Measurements from ENCODE around the gene GUCA2A. TPM values are rescaled to one million over a fixed set of nuclear protein-coding genes. Genes with fewer than 3 reads are reported as not detected.

The GUCA2A gene
- total and polyA plus RNA-seq, 2 of the 8 experiments (the other 6 are each of a cell fraction or from before 2014, with no cell fraction given): not detected

DNA sequence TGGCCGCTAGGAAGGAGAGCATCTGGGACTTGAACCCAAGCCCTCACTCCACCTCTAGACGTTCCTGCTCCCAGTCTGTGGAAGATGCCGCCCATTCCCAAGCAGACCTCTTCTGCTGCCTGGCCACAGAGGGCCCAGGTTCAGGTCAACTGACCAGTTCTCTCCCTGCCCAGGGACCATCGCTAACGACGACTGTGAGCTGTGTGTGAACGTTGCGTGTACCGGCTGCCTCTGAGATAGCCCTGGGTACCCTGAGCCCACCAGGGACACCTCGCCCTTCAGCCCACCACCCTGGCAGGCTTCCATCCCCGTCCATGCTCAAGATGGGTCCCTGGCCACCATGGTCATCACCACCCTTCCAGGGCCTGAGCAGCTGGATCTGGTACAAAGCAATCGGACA, 9.2 kb downstream of the GUCA2A start:
- H2BK20ac ChIP-seq (ENCODE audit: low read length): no peak overlapping the region
- H4K20me1 ChIP-seq (replicated peaks in 1 of 2; ENCODE audit: control insufficient read depth in 1 of 2, insufficient read depth in 2 of 2, low read length in 2 of 2): no peaks in the 10 kb centered on the region
- H3K18ac ChIP-seq (ENCODE audit: extremely low read depth, low read length): no peak overlapping the region
- no peaks in the 10 kb centered on the region for H3K27me3 ChIP-seq (replicated peaks in 1 of 4; ENCODE audit: control insufficient read depth in 3 of 4, extremely low read depth in 1 of 4, insufficient read depth in 3 of 4, low read length in 3 of 4)
- no peak for DNase-seq (ENCODE audit: low read depth in 1 of 2, low spot score in 2 of 2)
- 92% methylated on average over 12 of the region's 12 CpGs; no CpG with 5 or more reads in 1 of the 2 experiments for WGBS, 2 experiments (ENCODE audit: extremely low coverage in 1 of 2, insufficient coverage in 1 of 2, insufficient read length in 1 of 2, insufficient replicate concordance in 2 of 2, low coverage in 1 of 2, low lambda C conversion rate in 2 of 2, missing lambda C conversion rate in 1 of 2)
- H3K79me1 ChIP-seq (ENCODE audit: low read depth, low read length): no peaks in the 10 kb centered on the region
- ChIA-PET POLR2A (ENCODE audit: partially characterized antibody) (no interaction called here), CTCF (ENCODE audit: partially characterized antibody) (interaction anchor here (2.1 to 6.7 kb wide), 2 partner anchors 9 to 17 kb away, joined by 14 to 50 read pairs; no protein-coding TSS in a partner anchor)
- no peak overlapping the region for H3K4me2 ChIP-seq (ENCODE audit: insufficient read depth in 1 of 2, low read depth in 2 of 2, low read length in 2 of 2)
- no peak overlapping the region for H3K56ac ChIP-seq (replicated peaks; ENCODE audit: insufficient read length, low read depth, low read length)
- H3K14ac ChIP-seq (ENCODE audit: insufficient read length): no peak overlapping the region
- H2AK5ac ChIP-seq (ENCODE audit: low read depth, low read length): no peak overlapping the region
- H2AFZ ChIP-seq (ENCODE audit: low read length): no peak overlapping the region
- no peaks in the 10 kb centered on the region for H3K4me1 ChIP-seq (replicated peaks in 1 of 4; ENCODE audit: control insufficient read depth in 3 of 4, insufficient read depth in 4 of 4, low read length in 3 of 4)
- no peak for FAIRE-seq
- no peak overlapping the region for H3K4me3 ChIP-seq (ENCODE audit: extremely low read depth in 1 of 4, insufficient read depth in 2 of 4, low read depth in 3 of 4, low read length in 4 of 4)
- no peak overlapping the region for H3K9ac ChIP-seq (replicated peaks in 1 of 4; ENCODE audit: extremely low read depth in 1 of 4, low read depth in 3 of 4, low read length in 3 of 4)
- no peak overlapping the region for H2BK5ac ChIP-seq (ENCODE audit: low read depth, low read length)
- no peaks in the 10 kb centered on the region for H3K36me3 ChIP-seq (ENCODE audit: control insufficient read depth in 2 of 4, insufficient read depth in 4 of 4, low read length in 3 of 4)
- H2BK12ac ChIP-seq (ENCODE audit: low read depth, low read length): no peak overlapping the region
- H3K23ac ChIP-seq (ENCODE audit: insufficient read length): no peak overlapping the region
- no peak overlapping the region for H4K5ac ChIP-seq (ENCODE audit: insufficient read length, low read depth, low read length)
- no peaks in the 10 kb centered on the region; the same call in 1 of the 2 replicates for H3K23me2 ChIP-seq (ENCODE audit: low read depth, low read length)
- H2BK15ac ChIP-seq (ENCODE audit: low read length): no peak overlapping the region
- H3K79me2 ChIP-seq (ENCODE audit: control insufficient read depth in 1 of 2, insufficient read depth in 2 of 2, low read length in 2 of 2): no peaks in the 10 kb centered on the region
- H2BK120ac ChIP-seq (replicated peaks; ENCODE audit: low read depth, low read length): no peak overlapping the region
- H3K9me3 ChIP-seq (ENCODE audit: insufficient read depth in 2 of 2, low read depth in 1 of 2, low read length in 1 of 2): no peaks in the 10 kb centered on the region
- no peak overlapping the region for H3K4ac ChIP-seq (replicated peaks; ENCODE audit: insufficient read length, low read depth, low read length)
- no peak overlapping the region for H4K91ac ChIP-seq (replicated peaks; ENCODE audit: insufficient read length, low read length)
- no peak overlapping the region for H3K27ac ChIP-seq (ENCODE audit: low read depth, low read length)
- no peak overlapping the region for H4K8ac ChIP-seq (ENCODE audit: extremely low read depth, insufficient read depth, low read length)
- no peak for TF ChIP-seq RAD21 (IDR thresholded peaks at IDR 0.05 in 1 of 2, conservative IDR thresholded peaks at IDR 0.05 in 1 of 2; ENCODE audit: low read depth in 2 of 2, low read length in 2 of 2)

Measured in H1 (cell line).